Type B pancreatic cell (in vitro differentiated cells): Measurements from ENCODE around the gene UBAC2. TPM values are rescaled to one million over a fixed set of nuclear protein-coding genes. Genes with fewer than 3 reads are reported as not detected.
"Not testable (repeated sequence)": the region's sequence is repeated elsewhere in the genome, so short reads cannot be mapped to it uniquely, and the experiment has no call there.

Experiments used
- DNase-seq: peaks from one replicate; pipeline ENCODE4 v3.0.0; 2021; ENCODE audit warnings: mixed read lengths; ENCODE audit not compliant: unreplicated experiment; ENCODE audit errors: extremely low spot score
- H3K27ac Mint-ChIP-seq: 2 replicates; pipeline ENCODE4 v1.8.0; 2021; ENCODE audit warnings: mild to moderate bottlenecking, mixed read lengths
- H3K27me3 Mint-ChIP-seq: 2 replicates; pipeline ENCODE4 v1.8.0; 2021; ENCODE audit warnings: mixed read lengths
- H3K36me3 Mint-ChIP-seq: 2 replicates; pipeline ENCODE4 v1.8.0; 2021; ENCODE audit warnings: mixed read lengths
- H3K4me1 Mint-ChIP-seq: one replicate; pipeline ENCODE4 v1.8.0; 2021; ENCODE audit warnings: mixed read lengths; ENCODE audit not compliant: unreplicated experiment
- H3K4me3 Mint-ChIP-seq: 2 replicates; pipeline ENCODE4 v1.8.0; 2021; ENCODE audit warnings: mild to moderate bottlenecking, mixed read lengths
- H3K9me3 Mint-ChIP-seq: 2 replicates; pipeline ENCODE4 v1.8.0; 2021; ENCODE audit warnings: mixed read lengths
- CTCF ChIP-seq: fragments of 200-600 bp; sonication (generic); conservative IDR thresholded peaks from 2 replicates; pipeline ENCODE4 v1.5.0; 2021; ENCODE audit warnings: antibody characterized with exemption, mild to moderate bottlenecking
- total RNA-seq: library from RNA; stranded (reverse); gene quantifications from 2 replicates; pipeline ENCODE4 v1.2.1, GENCODE V29; 2021; ENCODE audit warnings: low replicate concordance

Gene UBAC2
- total RNA-seq, 1 donor from 2014 or later = 66.0 TPM

- no peak for TF ChIP-seq CTCF
- Mint-ChIP-seq H3K4me3 (peak overlapping the region; percentile 6), H3K27me3 (no peaks in the 10 kb centered on the region), H3K4me1 (peaks cover 45% of the 10 kb centered on the region), H3K36me3 (peaks cover 55% of the 10 kb centered on the region), H3K9me3 (no peaks in the 10 kb centered on the region), H3K27ac (peak overlapping the region; percentile 66)
- no peak for DNase-seq
These were observed 8.3 kb downstream of the UBAC2 start for GRCh38 chr13:99208845-99209527.

- Mint-ChIP-seq H3K4me1 (peaks cover 41% of the 10 kb centered on the region), H3K36me3 (peaks cover 44% of the 10 kb centered on the region)
- H3K4me3 Mint-ChIP-seq, H3K27me3 Mint-ChIP-seq, H3K27ac Mint-ChIP-seq, H3K9me3 Mint-ChIP-seq, DNase-seq: not testable (repeated sequence)
These were observed 10.0 kb downstream of the UBAC2 start for GRCh38 chr13:99210627-99211026.

DNA sequence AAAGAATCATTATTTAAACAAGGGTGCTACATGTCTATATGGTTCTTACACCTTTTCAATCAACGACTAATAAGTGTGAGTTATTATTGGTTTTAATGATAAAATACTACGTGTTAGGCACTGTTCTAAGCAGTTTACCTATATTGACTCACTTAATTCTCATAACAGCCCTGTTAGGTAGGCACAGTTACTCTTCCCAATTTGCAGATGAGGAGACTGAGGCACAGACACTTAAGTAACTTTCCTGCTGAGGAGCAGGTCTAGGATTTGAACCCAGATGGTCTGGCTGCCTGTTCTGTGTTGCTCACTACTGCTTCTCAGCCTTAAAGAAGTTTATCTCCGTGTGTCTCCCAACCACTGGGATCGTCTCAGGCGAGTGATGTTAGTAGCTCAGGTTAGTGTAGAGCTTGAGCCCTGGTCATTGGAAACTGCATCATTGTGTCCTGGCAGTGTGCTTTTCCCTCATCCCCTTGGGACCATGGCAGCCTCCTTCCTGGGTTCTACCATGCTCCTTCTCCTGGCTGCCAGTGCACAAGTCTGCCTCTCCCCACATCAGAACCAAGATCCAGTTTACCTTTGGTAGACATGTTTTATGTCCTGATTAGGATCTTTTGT, 10.9 kb downstream of the UBAC2 start:
- H3K4me3 Mint-ChIP-seq = no peak overlapping the region

GRCh38 chr13:99214232-99214631, 13.6 kb downstream of the UBAC2 start:
- TF ChIP-seq CTCF = no peak

More for the DNA sequence above, 10.9 kb downstream of the UBAC2 start:
- Mint-ChIP-seq H3K4me1 (peaks cover 36% of the 10 kb centered on the region), H3K36me3 (peaks cover 37% of the 10 kb centered on the region), H3K27ac (peak overlapping the region; percentile 12), H3K27me3 (no peaks in the 10 kb centered on the region), H3K9me3 (no peaks in the 10 kb centered on the region)
- no peak for TF ChIP-seq CTCF
- no peak for DNase-seq

DNA sequence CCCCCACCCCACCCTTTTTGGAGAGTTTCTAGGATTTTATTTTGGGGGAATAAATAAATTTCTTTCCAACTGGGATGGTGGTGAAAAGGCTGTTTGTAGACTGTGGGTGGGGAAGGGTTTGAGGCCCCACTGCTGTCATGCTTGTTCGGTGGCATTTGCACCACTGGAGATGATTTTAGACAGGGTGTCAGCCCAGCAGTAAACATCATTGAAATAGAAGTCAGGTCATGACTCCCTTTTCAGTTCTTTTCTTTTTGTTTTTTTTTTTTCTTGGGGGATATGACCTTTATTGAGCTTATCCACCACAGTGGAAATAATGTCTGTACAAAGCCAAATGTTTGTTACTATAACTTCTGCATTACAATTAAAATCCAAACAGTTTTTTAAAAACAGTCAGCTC, 14.1 kb downstream of the UBAC2 start:
- no peak overlapping the region for H3K4me3 Mint-ChIP-seq
- no peaks in the 10 kb centered on the region for H3K27me3 Mint-ChIP-seq
- H3K4me1 Mint-ChIP-seq = peaks cover 39% of the 10 kb centered on the region
- DNase-seq = no peak
- no peak for TF ChIP-seq CTCF
- no peak overlapping the region for H3K27ac Mint-ChIP-seq
- H3K36me3 Mint-ChIP-seq = peaks cover 15% of the 10 kb centered on the region
- H3K9me3 Mint-ChIP-seq = no peaks in the 10 kb centered on the region

More at GRCh38 chr13:99214232-99214631, 13.6 kb downstream of the UBAC2 start:
- H3K36me3 Mint-ChIP-seq = peaks cover 17% of the 10 kb centered on the region
- no peak overlapping the region for H3K27ac Mint-ChIP-seq
- no peak for DNase-seq
- H3K4me3 Mint-ChIP-seq = peak overlapping the region; percentile 7
- H3K9me3 Mint-ChIP-seq = no peaks in the 10 kb centered on the region
- H3K4me1 Mint-ChIP-seq = peaks cover 37% of the 10 kb centered on the region
- H3K27me3 Mint-ChIP-seq = no peaks in the 10 kb centered on the region

DNA sequence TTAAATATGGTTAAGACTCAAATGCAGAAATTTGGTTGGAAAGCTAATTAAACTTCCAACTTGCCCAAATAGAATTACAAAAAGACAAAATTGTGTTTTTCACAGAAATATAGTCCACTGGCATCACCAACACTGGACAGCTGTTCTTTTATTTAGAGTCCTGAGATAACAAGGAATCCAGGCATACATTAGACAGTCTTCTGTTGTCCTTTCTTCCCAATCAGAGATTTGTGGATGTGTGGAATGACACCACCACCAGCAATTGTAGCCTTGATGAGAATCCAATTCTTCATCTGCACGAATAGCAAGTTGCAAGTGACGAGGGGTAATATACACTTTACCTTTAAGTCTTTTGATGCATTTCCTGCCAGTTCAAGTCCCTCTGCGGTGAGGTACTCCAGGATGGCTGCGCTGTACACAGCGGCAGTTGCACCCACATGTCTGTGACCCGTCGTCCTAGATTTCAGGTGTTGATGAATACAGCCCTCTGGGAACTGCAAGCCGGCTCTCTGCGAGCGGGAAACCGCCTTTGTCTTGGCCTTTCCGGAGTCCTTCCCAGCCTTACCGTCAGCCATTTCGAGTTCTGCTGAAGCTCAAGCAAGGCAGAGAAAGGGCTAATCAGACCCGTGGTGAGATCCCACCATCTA, 14.7 kb downstream of the UBAC2 start:
- no peak for DNase-seq
- Mint-ChIP-seq H3K27ac (no peak overlapping the region), H3K27me3 (no peaks in the 10 kb centered on the region), H3K9me3 (no peaks in the 10 kb centered on the region), H3K4me3 (no peak overlapping the region), H3K4me1 (peaks cover 40% of the 10 kb centered on the region), H3K36me3 (peaks cover 15% of the 10 kb centered on the region)
- TF ChIP-seq CTCF = no peak
